ENCODE measurements around the gene USP32. TPM values are rescaled to one million over a fixed set of nuclear protein-coding genes. Genes with fewer than 3 reads are reported as not detected.

Gene USP32
- total RNA-seq, 4 donors from 2014 or later, result 14.7 to 86.0 (median 54.8) TPM

- WGBS, 2 donors (ENCODE audit: low coverage in 1 of 2), result 83 to 100% methylated on average over 1 of the region's 1 CpG
- intact Hi-C loops (cut with DNase I; ENCODE audit: low total_unique reads), result no loop called here
- Histone ChIP-seq H3K36me3 (peaks cover 0 to 10% (median 0%) of the 10 kb centered on the region in 4 donors), H3K4me1 (peaks cover 0 to 20% (median 3%) of the 10 kb centered on the region in 4 donors), H3K4me3 (no peak overlapping the region), H3K27me3 (no peaks in the 10 kb centered on the region), H3K9me3 (no peaks in the 10 kb centered on the region), H3K27ac (no peak overlapping the region)
- no peak for DNase-seq
- in situ Hi-C loops (cut with MboI; ENCODE audit: low pct_ligation_motif_present in 1 of 4, low pct_unique_long_range_greater_than_20kb in 1 of 4, low sequenced_read_pairs in 3 of 4), result no loop called here
- TF ChIP-seq, protein P1, sequence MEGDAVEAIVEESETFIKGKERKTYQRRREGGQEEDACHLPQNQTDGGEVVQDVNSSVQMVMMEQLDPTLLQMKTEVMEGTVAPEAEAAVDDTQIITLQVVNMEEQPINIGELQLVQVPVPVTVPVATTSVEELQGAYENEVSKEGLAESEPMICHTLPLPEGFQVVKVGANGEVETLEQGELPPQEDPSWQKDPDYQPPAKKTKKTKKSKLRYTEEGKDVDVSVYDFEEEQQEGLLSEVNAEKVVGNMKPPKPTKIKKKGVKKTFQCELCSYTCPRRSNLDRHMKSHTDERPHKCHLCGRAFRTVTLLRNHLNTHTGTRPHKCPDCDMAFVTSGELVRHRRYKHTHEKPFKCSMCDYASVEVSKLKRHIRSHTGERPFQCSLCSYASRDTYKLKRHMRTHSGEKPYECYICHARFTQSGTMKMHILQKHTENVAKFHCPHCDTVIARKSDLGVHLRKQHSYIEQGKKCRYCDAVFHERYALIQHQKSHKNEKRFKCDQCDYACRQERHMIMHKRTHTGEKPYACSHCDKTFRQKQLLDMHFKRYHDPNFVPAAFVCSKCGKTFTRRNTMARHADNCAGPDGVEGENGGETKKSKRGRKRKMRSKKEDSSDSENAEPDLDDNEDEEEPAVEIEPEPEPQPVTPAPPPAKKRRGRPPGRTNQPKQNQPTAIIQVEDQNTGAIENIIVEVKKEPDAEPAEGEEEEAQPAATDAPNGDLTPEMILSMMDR (IDR thresholded peaks at IDR 0.05), result no peak
- no peak for TF ChIP-seq POLR2A (IDR thresholded peaks at IDR 0.05)
Measured at GRCh38 chr17:60252459-60252858, 139.5 kb downstream of the USP32 start.

GRCh38 chr17:60249290-60249826 is 142.6 kb downstream of the USP32 start:
- Histone ChIP-seq H3K36me3 (peaks cover 0 to 10% (median 0%) of the 10 kb centered on the region in 4 donors), H3K27ac (peak overlapping the region; percentile 38 to 60 (median 50)), H3K27me3 (no peaks in the 10 kb centered on the region), H3K4me1 (peaks cover 0 to 20% (median 3%) of the 10 kb centered on the region in 4 donors), H3K4me3 (no peak overlapping the region), H3K9me3 (no peaks in the 10 kb centered on the region)
- in situ Hi-C loops (cut with MboI; ENCODE audit: low pct_ligation_motif_present in 1 of 4, low pct_unique_long_range_greater_than_20kb in 1 of 4, low sequenced_read_pairs in 3 of 4) (no loop called here), intact Hi-C loops (cut with DNase I; ENCODE audit: low total_unique reads) (no loop called here)
- no peak for DNase-seq
- TF ChIP-seq, protein P1 (IDR thresholded peaks at IDR 0.05), result no peak

DNA sequence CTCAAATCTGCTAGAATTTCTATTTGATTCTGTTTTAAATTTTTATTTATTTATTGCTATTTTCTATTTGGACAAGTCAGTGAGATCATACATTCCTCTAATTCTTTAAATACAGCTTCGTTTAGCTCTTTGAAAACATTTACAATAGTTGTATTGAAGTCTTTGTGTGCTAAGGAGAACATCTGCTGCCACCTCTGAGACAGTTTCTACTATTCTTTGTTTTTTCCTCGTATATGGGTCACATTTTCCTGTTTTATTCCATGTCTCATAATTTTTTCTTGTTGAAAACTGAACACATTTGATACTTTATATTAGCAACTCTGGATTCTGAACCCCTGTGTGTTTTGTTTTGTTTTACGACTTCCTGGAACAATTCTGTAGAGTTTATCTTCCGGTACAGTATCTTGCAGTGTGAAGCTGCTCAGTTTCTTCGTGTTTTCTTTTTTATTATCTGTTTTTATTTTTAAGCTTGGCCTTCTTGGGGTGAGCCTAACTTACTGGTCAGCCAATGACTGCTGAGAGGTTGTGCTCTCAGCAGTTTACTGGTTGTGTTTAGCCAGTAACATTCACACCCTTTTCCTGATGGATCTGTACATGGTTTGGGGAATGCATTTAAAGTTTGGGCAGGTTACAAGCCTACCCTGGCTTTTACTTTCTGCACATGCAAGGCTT is 143.2 kb downstream of the USP32 start:
- 40 to 41% methylated on average over 5 of the region's 5 CpGs for WGBS, 2 donors (ENCODE audit: low coverage in 1 of 2)
- intact Hi-C loops (cut with DNase I; ENCODE audit: low total_unique reads), result no loop called here

GRCh38 chr17:60247836-60248461 is 144.0 kb downstream of the USP32 start:
- Histone ChIP-seq H3K4me1 (peaks cover 0 to 20% (median 3%) of the 10 kb centered on the region in 4 donors), H3K9me3 (no peaks in the 10 kb centered on the region), H3K36me3 (peaks cover 0 to 10% (median 0%) of the 10 kb centered on the region in 4 donors), H3K4me3 (no peak overlapping the region), H3K27ac (no peak overlapping the region), H3K27me3 (no peaks in the 10 kb centered on the region)
- DNase-seq, result no peak
- no peak for TF ChIP-seq EP300 (IDR thresholded peaks at IDR 0.05; ENCODE audit: low read depth)
- TF ChIP-seq POLR2AphosphoS5 (IDR thresholded peaks at IDR 0.05), result no peak
- TF ChIP-seq, protein P1 (IDR thresholded peaks at IDR 0.05), result no peak
- TF ChIP-seq POLR2A (IDR thresholded peaks at IDR 0.05), result no peak
- in situ Hi-C loops (cut with MboI; ENCODE audit: low pct_ligation_motif_present in 1 of 4, low pct_unique_long_range_greater_than_20kb in 1 of 4, low sequenced_read_pairs in 3 of 4), result no loop called here
- intact Hi-C loops (cut with DNase I; ENCODE audit: low total_unique reads), result no loop called here
- 93 to 98% methylated on average over 1 to 7 of the region's 7 CpGs for WGBS, 2 donors (ENCODE audit: low coverage in 1 of 2)

More for the DNA sequence above, 143.2 kb downstream of the USP32 start:
- Histone ChIP-seq H3K27ac (peak overlapping the region; percentile 38 to 60 (median 50)), H3K36me3 (peaks cover 0 to 10% (median 0%) of the 10 kb centered on the region in 4 donors), H3K4me3 (no peak overlapping the region), H3K27me3 (no peaks in the 10 kb centered on the region), H3K4me1 (peaks cover 0 to 20% (median 3%) of the 10 kb centered on the region in 4 donors), H3K9me3 (no peaks in the 10 kb centered on the region)
- no peak for TF ChIP-seq EP300 (IDR thresholded peaks at IDR 0.05; ENCODE audit: low read depth)
- TF ChIP-seq, protein P1 (IDR thresholded peaks at IDR 0.05), result no peak
- TF ChIP-seq POLR2A (IDR thresholded peaks at IDR 0.05), result no peak
- no peak for TF ChIP-seq POLR2AphosphoS5 (IDR thresholded peaks at IDR 0.05)
- DNase-seq, result no peak
- in situ Hi-C loops (cut with MboI; ENCODE audit: low pct_ligation_motif_present in 1 of 4, low pct_unique_long_range_greater_than_20kb in 1 of 4, low sequenced_read_pairs in 3 of 4), result no loop called here
